GM21423 (cell line): Measurements from ENCODE around the gene CCDC97.

Experiments
- ATAC-seq: cut with Tn5 transposase; IDR thresholded peaks from one replicate; pipeline ENCODE4 v1.9.1; 2021; ENCODE audit warnings: mild to moderate bottlenecking, moderate library complexity; ENCODE audit not compliant: unreplicated experiment

Gene CCDC97

GRCh38 chr19:41318696-41319499 is 8.9 kb downstream of the CCDC97 start:
- ATAC-seq: no peak

- ATAC-seq: no peak
Observed at GRCh38 chr19:41319500-41320184, 9.7 kb downstream of the CCDC97 start.

- no peak for ATAC-seq
Observed at GRCh38 chr19:41320185-41320518, 10.2 kb downstream of the CCDC97 start.

- no peak for ATAC-seq
Observed at GRCh38 chr19:41320568-41320967, 10.6 kb downstream of the CCDC97 start.

- no peak for ATAC-seq
Observed at GRCh38 chr19:41321204-41321599, 11.2 kb downstream of the CCDC97 start.

- no peak for ATAC-seq
Observed at GRCh38 chr19:41321600-41322270, 11.8 kb downstream of the CCDC97 start.

GRCh38 chr19:41322451-41322850 is 12.5 kb downstream of the CCDC97 start:
- ATAC-seq: no peak

- no peak for ATAC-seq
Observed at GRCh38 chr19:41323023-41323422, 13.1 kb downstream of the CCDC97 start.

- ATAC-seq: no peak
Observed at GRCh38 chr19:41323430-41324125, 13.6 kb downstream of the CCDC97 start.

GRCh38 chr19:41324231-41324702 is 14.3 kb downstream of the CCDC97 start:
- no peak for ATAC-seq

GRCh38 chr19:41324921-41325639 is 15.1 kb downstream of the CCDC97 start:
- ATAC-seq: no peak

- ATAC-seq: no peak
Observed at GRCh38 chr19:41325640-41325946, 15.6 kb downstream of the CCDC97 start.

GRCh38 chr19:41325947-41326706 is 16.2 kb downstream of the CCDC97 start:
- ATAC-seq: no peak

- ATAC-seq: no peak
Observed at GRCh38 chr19:41327076-41327575, 17.2 kb downstream of the CCDC97 start.

GRCh38 chr19:41327576-41328156 is 17.7 kb downstream of the CCDC97 start:
- peak; percentile 47 for ATAC-seq

- ATAC-seq: peak; percentile 1
Observed at GRCh38 chr19:41328157-41328841, 18.3 kb downstream of the CCDC97 start.

GRCh38 chr19:41328842-41329225 is 18.9 kb downstream of the CCDC97 start:
- no peak for ATAC-seq

- ATAC-seq: no peak
Observed at GRCh38 chr19:41330481-41330880, 20.5 kb downstream of the CCDC97 start.
